ENCODE measurements around the gene SKIDA1.

The SKIDA1 gene

DNA sequence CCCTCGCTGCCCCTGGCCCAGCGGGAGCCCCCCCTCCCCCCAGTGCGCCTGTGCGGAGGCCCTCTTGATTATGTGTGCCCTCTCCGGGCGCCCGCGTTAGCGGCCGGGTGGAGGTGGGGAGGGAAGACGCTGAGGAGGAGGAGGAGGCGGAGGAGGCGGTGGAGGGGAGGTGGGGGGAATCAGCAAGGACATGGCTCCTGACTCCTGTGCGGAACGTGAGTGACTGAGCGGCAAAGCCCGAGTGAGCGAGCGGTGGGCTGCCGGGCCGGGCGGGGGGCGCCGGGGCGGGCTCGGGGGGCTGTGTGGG is 8.8 kb upstream of the SKIDA1 start:
- H3K4me3 ChIP-seq (ENCODE audit: low read depth, low read length), result peak overlapping the region; percentile 72
- no peak for DNase-seq (ENCODE audit: low read depth)

DNA sequence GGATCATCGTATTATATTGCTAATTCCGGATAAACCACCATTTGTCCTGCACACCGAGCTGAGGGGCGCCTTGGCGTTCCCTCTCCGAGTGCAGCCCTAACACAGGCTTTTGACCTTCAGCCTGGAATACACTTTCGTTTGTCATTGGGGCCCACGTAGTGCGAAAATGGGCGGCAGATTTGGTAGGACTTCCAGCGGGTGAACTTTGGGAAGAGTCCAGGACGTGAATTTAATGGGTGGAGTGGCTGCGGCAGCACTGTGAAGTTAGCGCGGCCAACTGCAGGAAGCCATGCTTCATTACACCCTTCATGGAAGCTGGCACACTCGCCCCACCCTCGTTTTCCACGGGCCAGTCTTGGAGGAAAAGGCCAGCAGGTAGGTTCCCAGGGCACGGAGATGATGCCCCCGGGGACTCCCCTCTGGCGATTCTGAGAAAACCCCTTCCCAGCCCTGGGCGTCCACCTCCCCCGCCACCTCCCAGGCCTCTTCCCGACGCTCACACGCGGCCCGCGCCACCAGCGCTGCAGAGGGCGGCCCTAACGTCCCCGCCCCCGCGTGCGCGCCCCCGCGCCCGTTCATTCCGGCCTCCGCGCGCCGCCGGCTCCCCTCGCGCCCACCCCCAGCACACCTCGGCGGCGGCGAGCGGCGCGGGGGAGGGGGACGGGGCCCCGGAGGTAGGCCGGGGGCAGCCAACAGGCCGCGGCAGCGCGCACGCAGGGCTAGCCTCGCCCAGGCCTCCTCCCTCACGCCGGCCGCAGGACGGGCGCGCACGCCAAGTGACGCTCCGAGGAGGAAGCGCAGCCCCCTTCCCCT is 8.2 kb upstream of the SKIDA1 start, which contains the start of gene MLLT10:
TSS of gene MLLT10 (plus strand) at position 766 of the 813 bp plus-strand sequence. CDS start 413 bp downstream, outside the sequence.
- TF ChIP-seq MYC (IDR thresholded peaks at IDR 0.05; ENCODE audit: low read depth, low read length), result peak; percentile 37
- peak; percentile 79 for TF ChIP-seq POLR2A (IDR thresholded peaks at IDR 0.05; ENCODE audit: extremely low read depth, insufficient read length)
- TF ChIP-seq, protein P1, sequence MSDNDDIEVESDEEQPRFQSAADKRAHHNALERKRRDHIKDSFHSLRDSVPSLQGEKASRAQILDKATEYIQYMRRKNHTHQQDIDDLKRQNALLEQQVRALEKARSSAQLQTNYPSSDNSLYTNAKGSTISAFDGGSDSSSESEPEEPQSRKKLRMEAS (IDR thresholded peaks at IDR 0.05; ENCODE audit: low read depth, low read length), result 0 out of 2 replicates have a peak, but pooled peaks have one; percentile 25
- TF ChIP-seq, protein P2, sequence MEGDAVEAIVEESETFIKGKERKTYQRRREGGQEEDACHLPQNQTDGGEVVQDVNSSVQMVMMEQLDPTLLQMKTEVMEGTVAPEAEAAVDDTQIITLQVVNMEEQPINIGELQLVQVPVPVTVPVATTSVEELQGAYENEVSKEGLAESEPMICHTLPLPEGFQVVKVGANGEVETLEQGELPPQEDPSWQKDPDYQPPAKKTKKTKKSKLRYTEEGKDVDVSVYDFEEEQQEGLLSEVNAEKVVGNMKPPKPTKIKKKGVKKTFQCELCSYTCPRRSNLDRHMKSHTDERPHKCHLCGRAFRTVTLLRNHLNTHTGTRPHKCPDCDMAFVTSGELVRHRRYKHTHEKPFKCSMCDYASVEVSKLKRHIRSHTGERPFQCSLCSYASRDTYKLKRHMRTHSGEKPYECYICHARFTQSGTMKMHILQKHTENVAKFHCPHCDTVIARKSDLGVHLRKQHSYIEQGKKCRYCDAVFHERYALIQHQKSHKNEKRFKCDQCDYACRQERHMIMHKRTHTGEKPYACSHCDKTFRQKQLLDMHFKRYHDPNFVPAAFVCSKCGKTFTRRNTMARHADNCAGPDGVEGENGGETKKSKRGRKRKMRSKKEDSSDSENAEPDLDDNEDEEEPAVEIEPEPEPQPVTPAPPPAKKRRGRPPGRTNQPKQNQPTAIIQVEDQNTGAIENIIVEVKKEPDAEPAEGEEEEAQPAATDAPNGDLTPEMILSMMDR (IDR thresholded peaks at IDR 0.05; ENCODE audit: low read depth, low read length), result no peak
- peak within 1 kb of the TSS; percentile 72 for H3K4me3 ChIP-seq (ENCODE audit: low read depth, low read length)
- peak; percentile 95 for DNase-seq (ENCODE audit: low read depth)

More for the DNA sequence above, 8.8 kb upstream of the SKIDA1 start:
- TF ChIP-seq, protein P1 (IDR thresholded peaks at IDR 0.05; ENCODE audit: low read depth, low read length), result no peak
- no peak for TF ChIP-seq MYC (IDR thresholded peaks at IDR 0.05; ENCODE audit: low read depth, low read length)
- TF ChIP-seq, protein P2 (IDR thresholded peaks at IDR 0.05; ENCODE audit: low read depth, low read length), result no peak
- TF ChIP-seq POLR2A (IDR thresholded peaks at IDR 0.05; ENCODE audit: extremely low read depth, insufficient read length), result no peak

DNA sequence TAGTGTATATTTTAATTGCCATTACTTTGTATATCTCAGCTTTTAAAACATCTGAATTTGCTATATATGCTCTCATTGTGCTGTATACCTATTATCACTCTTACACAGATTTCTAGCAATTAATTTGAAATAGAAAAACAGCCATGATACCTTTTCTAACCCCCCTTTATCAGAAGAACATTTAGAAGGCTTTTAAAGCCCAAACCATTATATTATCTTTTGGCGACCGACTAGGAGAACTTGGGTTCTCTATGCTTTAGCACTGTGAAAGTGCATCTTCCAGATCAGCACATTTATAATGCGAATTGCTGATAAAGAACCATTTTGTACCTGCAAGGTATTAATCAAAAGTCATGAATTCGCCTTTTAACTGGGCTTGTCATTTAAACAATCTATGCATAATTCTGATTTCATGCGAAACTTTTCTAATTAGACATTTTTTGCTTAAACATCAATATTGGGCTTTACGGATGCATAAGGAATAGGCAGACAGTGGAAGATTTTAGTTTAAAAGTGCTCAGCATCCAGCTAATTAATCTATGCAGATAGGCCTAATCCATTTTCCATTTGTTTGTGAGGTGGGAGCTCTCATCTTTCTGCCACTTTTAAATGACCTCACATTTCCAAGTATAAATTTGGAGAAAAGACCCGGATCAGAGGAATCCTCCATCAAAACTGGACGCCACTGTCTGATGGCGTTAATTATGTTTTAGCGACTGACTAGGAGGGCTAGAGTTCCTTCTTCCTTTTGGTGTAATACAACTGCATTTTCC is 7.4 kb upstream of the SKIDA1 start:
- H3K4me3 ChIP-seq (ENCODE audit: low read depth, low read length), result peak overlapping the region; percentile 72
- DNase-seq (ENCODE audit: low read depth), result no peak

DNA sequence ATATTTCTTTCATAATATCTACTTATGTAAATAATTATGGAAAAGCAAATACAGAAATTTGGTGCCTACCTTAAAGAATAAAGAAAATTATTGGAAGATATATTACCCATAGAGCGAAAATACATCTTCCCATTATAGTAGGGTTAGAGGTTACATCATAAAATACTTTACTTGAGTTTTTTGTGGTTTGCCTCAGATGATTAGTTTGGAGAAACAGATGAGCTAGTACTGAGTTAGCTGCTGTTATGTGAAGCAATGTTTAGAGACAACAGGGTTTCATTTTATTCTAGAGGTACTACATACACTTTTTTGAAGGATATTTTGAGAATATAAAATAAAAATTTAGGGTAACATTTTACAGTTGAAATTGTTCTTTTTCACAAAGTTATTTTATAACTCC is 5.7 kb upstream of the SKIDA1 start:
- no peak overlapping the region for H3K4me3 ChIP-seq (ENCODE audit: low read depth, low read length)
- TF ChIP-seq, protein P1 (IDR thresholded peaks at IDR 0.05; ENCODE audit: low read depth, low read length), result no peak
- no peak for TF ChIP-seq POLR2A (IDR thresholded peaks at IDR 0.05; ENCODE audit: extremely low read depth, insufficient read length)
- TF ChIP-seq, protein P2 (IDR thresholded peaks at IDR 0.05; ENCODE audit: low read depth, low read length), result no peak
- peak; percentile 58 for DNase-seq (ENCODE audit: low read depth)

More for the DNA sequence above, 7.4 kb upstream of the SKIDA1 start:
- TF ChIP-seq POLR2A (IDR thresholded peaks at IDR 0.05; ENCODE audit: extremely low read depth, insufficient read length) (no peak), MYC (IDR thresholded peaks at IDR 0.05; ENCODE audit: low read depth, low read length) (no peak)
- TF ChIP-seq, protein P1 (IDR thresholded peaks at IDR 0.05; ENCODE audit: low read depth, low read length), result no peak
- TF ChIP-seq, protein P2 (IDR thresholded peaks at IDR 0.05; ENCODE audit: low read depth, low read length), result no peak

DNA sequence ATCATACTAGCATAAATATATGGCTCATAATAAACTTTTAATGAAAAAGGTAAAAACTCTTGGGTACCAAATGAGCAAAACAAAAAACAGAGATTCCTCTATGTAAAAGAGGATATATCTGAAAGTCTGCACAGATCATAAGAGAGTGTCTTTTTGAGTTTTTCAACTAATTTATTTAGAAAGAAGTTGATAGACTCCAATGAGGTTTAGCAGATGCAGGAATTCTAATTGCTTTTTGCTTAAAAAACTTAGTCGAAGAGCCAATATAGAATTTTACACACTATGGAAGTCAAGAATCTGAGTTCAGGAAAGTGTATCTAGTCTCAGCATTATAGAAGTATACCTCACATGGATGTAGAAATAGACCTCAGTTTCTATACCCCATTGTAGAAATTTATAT is 5.2 kb upstream of the SKIDA1 start:
- H3K4me3 ChIP-seq (ENCODE audit: low read depth, low read length), result no peak overlapping the region
- no peak for DNase-seq (ENCODE audit: low read depth)
- TF ChIP-seq MYC (IDR thresholded peaks at IDR 0.05; ENCODE audit: low read depth, low read length), result no peak
- TF ChIP-seq, protein P2 (IDR thresholded peaks at IDR 0.05; ENCODE audit: low read depth, low read length), result no peak
- TF ChIP-seq POLR2A (IDR thresholded peaks at IDR 0.05; ENCODE audit: extremely low read depth, insufficient read length), result no peak
- TF ChIP-seq, protein P1 (IDR thresholded peaks at IDR 0.05; ENCODE audit: low read depth, low read length), result no peak
